ENCODE measurements around the gene GPC6. TPM values are rescaled to one million over a fixed set of nuclear protein-coding genes. Genes with fewer than 3 reads are reported as not detected.

Gene GPC6
- total RNA-seq, 1 experiment from 2014 or later: not detected

DNA sequence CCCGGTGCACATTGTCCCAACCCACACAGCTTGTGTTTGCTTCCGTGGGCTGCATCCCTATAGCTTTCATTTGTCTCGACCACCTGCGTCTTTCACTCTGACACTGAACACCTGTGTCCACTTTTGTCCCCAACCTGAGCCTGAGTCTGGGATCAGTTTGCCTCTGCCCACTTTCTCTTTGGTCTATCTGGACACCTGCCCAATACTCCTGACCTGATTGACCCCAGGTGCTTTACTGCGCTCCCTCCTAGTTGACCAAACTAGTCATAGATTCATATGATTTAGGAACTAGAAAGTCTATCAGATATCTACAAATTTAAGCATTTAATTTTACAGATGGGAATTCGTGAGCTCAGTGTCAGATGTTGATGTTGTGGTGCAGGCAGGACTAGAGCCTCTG lies 1043.0 kb downstream of the GPC6 start:
- TF ChIP-seq, protein P1, sequence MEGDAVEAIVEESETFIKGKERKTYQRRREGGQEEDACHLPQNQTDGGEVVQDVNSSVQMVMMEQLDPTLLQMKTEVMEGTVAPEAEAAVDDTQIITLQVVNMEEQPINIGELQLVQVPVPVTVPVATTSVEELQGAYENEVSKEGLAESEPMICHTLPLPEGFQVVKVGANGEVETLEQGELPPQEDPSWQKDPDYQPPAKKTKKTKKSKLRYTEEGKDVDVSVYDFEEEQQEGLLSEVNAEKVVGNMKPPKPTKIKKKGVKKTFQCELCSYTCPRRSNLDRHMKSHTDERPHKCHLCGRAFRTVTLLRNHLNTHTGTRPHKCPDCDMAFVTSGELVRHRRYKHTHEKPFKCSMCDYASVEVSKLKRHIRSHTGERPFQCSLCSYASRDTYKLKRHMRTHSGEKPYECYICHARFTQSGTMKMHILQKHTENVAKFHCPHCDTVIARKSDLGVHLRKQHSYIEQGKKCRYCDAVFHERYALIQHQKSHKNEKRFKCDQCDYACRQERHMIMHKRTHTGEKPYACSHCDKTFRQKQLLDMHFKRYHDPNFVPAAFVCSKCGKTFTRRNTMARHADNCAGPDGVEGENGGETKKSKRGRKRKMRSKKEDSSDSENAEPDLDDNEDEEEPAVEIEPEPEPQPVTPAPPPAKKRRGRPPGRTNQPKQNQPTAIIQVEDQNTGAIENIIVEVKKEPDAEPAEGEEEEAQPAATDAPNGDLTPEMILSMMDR (IDR thresholded peaks at IDR 0.05; ENCODE audit: unreplicated experiment): no peak
- Mint-ChIP-seq H3K27me3 (ENCODE audit: unreplicated experiment) (no peaks in the 10 kb centered on the region), H3K4me1 (ENCODE audit: low read depth, unreplicated experiment) (no peaks in the 10 kb centered on the region), H3K36me3 (ENCODE audit: insufficient read depth, unreplicated experiment) (no peaks in the 10 kb centered on the region), H3K9me3 (ENCODE audit: low read depth, unreplicated experiment) (no peaks in the 10 kb centered on the region), H3K4me3 (ENCODE audit: low read depth, unreplicated experiment) (no peak overlapping the region), H3K27ac (ENCODE audit: unreplicated experiment) (no peak overlapping the region)
- DNase-seq: no peak
- CTCF ChIA-PET: no interaction called here
- intact Hi-C loops (cut with micrococcal nuclease; ENCODE audit: unreplicated experiment): no loop called here
- BruUV-seq (replicated peaks): no TSS peak

DNA sequence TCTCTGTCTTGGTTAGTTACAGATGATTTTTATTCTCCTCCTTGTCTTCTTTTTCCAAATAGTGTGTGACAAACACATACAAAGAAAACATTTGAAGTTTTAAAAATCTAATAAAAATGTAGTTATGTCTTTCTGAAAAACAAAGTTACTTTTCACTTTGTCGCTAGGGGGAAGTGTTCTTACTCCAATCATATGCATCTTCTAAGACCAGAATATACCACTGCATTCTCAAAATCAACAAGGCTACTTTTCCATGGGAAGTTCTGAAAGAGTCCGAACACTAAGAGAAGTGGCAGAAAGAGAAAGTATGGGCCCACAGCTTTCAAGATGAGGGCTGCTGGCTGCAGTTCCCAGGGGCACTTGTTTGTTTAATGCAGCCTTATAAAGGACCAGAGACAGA lies 1043.9 kb downstream of the GPC6 start:
- no peaks in the 10 kb centered on the region for H3K27me3 Mint-ChIP-seq (ENCODE audit: unreplicated experiment)
- intact Hi-C loops (cut with micrococcal nuclease; ENCODE audit: unreplicated experiment): no loop called here
- TF ChIP-seq, protein P1 (IDR thresholded peaks at IDR 0.05; ENCODE audit: unreplicated experiment): no peak
- no peak overlapping the region for H3K27ac Mint-ChIP-seq (ENCODE audit: unreplicated experiment)
- DNase-seq: no peak
- no peak overlapping the region for H3K4me3 Mint-ChIP-seq (ENCODE audit: low read depth, unreplicated experiment)
- H3K36me3 Mint-ChIP-seq (ENCODE audit: insufficient read depth, unreplicated experiment): no peaks in the 10 kb centered on the region
- peaks cover 2% of the 10 kb centered on the region for H3K9me3 Mint-ChIP-seq (ENCODE audit: low read depth, unreplicated experiment)
- no TSS peak for BruUV-seq (replicated peaks)
- CTCF ChIA-PET: no interaction called here
- H3K4me1 Mint-ChIP-seq (ENCODE audit: low read depth, unreplicated experiment): no peaks in the 10 kb centered on the region

DNA sequence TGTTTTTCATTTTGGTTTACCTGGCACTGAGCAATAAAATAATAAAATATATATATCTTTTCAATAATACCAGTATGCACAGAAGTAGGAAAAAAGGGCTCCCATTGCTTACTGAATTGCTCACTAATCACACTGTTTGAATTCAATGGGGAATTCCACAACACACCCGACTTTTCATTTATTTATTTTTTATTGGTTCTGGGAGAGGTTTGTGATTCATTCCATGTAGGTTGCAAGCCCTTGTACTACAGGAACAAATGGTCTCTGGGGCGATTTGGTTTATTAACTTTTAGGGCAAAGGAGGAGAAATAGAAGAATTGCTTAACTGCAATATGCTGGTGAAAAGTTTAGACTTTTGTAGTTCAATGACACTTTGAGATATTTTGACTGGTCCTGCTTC lies 1045.4 kb downstream of the GPC6 start:
- H3K27ac Mint-ChIP-seq (ENCODE audit: unreplicated experiment): no peak overlapping the region

DNA sequence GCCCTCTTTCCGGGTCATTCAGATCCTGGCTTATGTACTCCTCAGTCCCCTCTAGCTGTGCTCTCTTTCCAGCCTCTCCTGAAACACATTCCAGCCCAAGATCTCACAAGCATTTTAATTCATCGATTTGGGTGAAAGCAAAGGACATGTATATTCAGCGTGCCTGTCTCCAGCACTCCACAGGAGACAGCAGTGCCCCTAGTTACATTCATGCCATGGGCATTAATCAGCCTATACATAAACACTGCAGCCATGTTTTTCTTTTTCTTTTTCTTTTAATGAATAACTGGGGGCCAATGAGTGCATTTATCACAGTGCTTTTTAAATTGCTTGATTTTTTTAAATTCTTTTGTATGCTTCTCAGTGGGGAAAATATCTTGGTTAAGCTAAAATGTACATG lies 1053.7 kb downstream of the GPC6 start:
- H3K4me3 Mint-ChIP-seq (ENCODE audit: low read depth, unreplicated experiment): no peak overlapping the region
- H3K27ac Mint-ChIP-seq (ENCODE audit: unreplicated experiment): no peak overlapping the region
- intact Hi-C loops (cut with micrococcal nuclease; ENCODE audit: unreplicated experiment): no loop called here
- H3K9me3 Mint-ChIP-seq (ENCODE audit: low read depth, unreplicated experiment): no peaks in the 10 kb centered on the region
- no peaks in the 10 kb centered on the region for H3K36me3 Mint-ChIP-seq (ENCODE audit: insufficient read depth, unreplicated experiment)
- H3K4me1 Mint-ChIP-seq (ENCODE audit: low read depth, unreplicated experiment): no peaks in the 10 kb centered on the region
- CTCF ChIA-PET: no interaction called here
- H3K27me3 Mint-ChIP-seq (ENCODE audit: unreplicated experiment): no peaks in the 10 kb centered on the region
- no TSS peak for BruUV-seq (replicated peaks)
- no peak for DNase-seq
- TF ChIP-seq, protein P1 (IDR thresholded peaks at IDR 0.05; ENCODE audit: unreplicated experiment): no peak

More for the DNA sequence above, 1045.4 kb downstream of the GPC6 start:
- H3K9me3 Mint-ChIP-seq (ENCODE audit: low read depth, unreplicated experiment): peaks cover 2% of the 10 kb centered on the region
- no peaks in the 10 kb centered on the region for H3K27me3 Mint-ChIP-seq (ENCODE audit: unreplicated experiment)
- TF ChIP-seq, protein P1 (IDR thresholded peaks at IDR 0.05; ENCODE audit: unreplicated experiment): no peak
- no peak for DNase-seq
- intact Hi-C loops (cut with micrococcal nuclease; ENCODE audit: unreplicated experiment): no loop called here
- CTCF ChIA-PET: no interaction called here
- no peaks in the 10 kb centered on the region for H3K4me1 Mint-ChIP-seq (ENCODE audit: low read depth, unreplicated experiment)
- no TSS peak for BruUV-seq (replicated peaks)
- H3K4me3 Mint-ChIP-seq (ENCODE audit: low read depth, unreplicated experiment): no peak overlapping the region
- no peaks in the 10 kb centered on the region for H3K36me3 Mint-ChIP-seq (ENCODE audit: insufficient read depth, unreplicated experiment)

DNA sequence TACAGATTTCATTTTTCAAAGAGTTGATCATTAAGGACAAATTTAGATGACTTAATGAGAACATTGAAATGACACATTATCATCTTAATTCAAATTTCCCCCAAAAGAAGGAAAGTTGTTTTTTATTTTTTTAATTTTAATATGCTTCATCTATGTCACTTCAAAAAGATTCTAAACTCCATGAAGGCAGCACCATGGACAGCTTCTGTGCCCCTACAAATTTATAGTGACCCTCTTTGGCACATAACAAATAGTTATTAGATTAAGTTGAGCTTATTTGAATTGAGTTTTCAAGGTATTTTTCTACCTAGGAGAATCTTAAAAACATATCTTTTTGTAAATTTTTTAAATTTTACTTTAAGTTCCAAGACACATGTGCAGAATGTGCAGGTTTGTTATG lies 1054.2 kb downstream of the GPC6 start:
- H3K4me1 Mint-ChIP-seq (ENCODE audit: low read depth, unreplicated experiment): no peaks in the 10 kb centered on the region
- H3K4me3 Mint-ChIP-seq (ENCODE audit: low read depth, unreplicated experiment): no peak overlapping the region
- BruUV-seq (replicated peaks): no TSS peak

More for the DNA sequence above, 1054.2 kb downstream of the GPC6 start:
- no peaks in the 10 kb centered on the region for H3K9me3 Mint-ChIP-seq (ENCODE audit: low read depth, unreplicated experiment)
- no peak overlapping the region for H3K27ac Mint-ChIP-seq (ENCODE audit: unreplicated experiment)
- H3K27me3 Mint-ChIP-seq (ENCODE audit: unreplicated experiment): no peaks in the 10 kb centered on the region
- TF ChIP-seq, protein P1 (IDR thresholded peaks at IDR 0.05; ENCODE audit: unreplicated experiment): no peak
- H3K36me3 Mint-ChIP-seq (ENCODE audit: insufficient read depth, unreplicated experiment): no peaks in the 10 kb centered on the region
- intact Hi-C loops (cut with micrococcal nuclease; ENCODE audit: unreplicated experiment): no loop called here
- CTCF ChIA-PET: no interaction called here
- no peak for DNase-seq

All from Calu3 (cell line).